ENCODE results near the gene AVPR1B.

AVPR1B gene

GRCh38 chr1:206098242-206098919 is 18.8 kb downstream of the AVPR1B start:
- FAIRE-seq (no peak), DNase-seq (ENCODE audit: insufficient read length, low spot score) (no peak)
- no peak for TF ChIP-seq CTCF (IDR thresholded peaks at IDR 0.05; ENCODE audit: insufficient read depth, missing control alignments)

- FAIRE-seq (no peak), DNase-seq (ENCODE audit: insufficient read length, low spot score) (no peak)
- TF ChIP-seq CTCF (IDR thresholded peaks at IDR 0.05; ENCODE audit: insufficient read depth, missing control alignments), result no peak
Measured at GRCh38 chr1:206097381-206097780, 19.8 kb downstream of the AVPR1B start.

- FAIRE-seq (no peak), DNase-seq (ENCODE audit: insufficient read length, low spot score) (no peak)
- TF ChIP-seq CTCF (IDR thresholded peaks at IDR 0.05; ENCODE audit: insufficient read depth, missing control alignments), result no peak
Measured at GRCh38 chr1:206094024-206094423, 23.2 kb downstream of the AVPR1B start.

- DNase-seq (ENCODE audit: insufficient read length, low spot score) (no peak), FAIRE-seq (no peak)
- no peak for TF ChIP-seq CTCF (IDR thresholded peaks at IDR 0.05; ENCODE audit: insufficient read depth, missing control alignments)
Measured at GRCh38 chr1:206089341-206089740, 27.8 kb downstream of the AVPR1B start.

- FAIRE-seq (no peak), DNase-seq (ENCODE audit: insufficient read length, low spot score) (no peak)
- no peak for TF ChIP-seq CTCF (IDR thresholded peaks at IDR 0.05; ENCODE audit: insufficient read depth, missing control alignments)
Measured at GRCh38 chr1:206087091-206087490, 30.1 kb downstream of the AVPR1B start.

- TF ChIP-seq CTCF (IDR thresholded peaks at IDR 0.05; ENCODE audit: insufficient read depth, missing control alignments), result no peak
Measured at GRCh38 chr1:206083750-206084149, 33.4 kb downstream of the AVPR1B start.

GRCh38 chr1:206082831-206083695 is 34.1 kb downstream of the AVPR1B start:
- TF ChIP-seq CTCF (IDR thresholded peaks at IDR 0.05; ENCODE audit: insufficient read depth, missing control alignments), result no peak
- DNase-seq (ENCODE audit: insufficient read length, low spot score) (no peak), FAIRE-seq (no peak)

More at GRCh38 chr1:206083750-206084149, 33.4 kb downstream of the AVPR1B start:
- DNase-seq (ENCODE audit: insufficient read length, low spot score) (no peak), FAIRE-seq (no peak)

All from D721Med (cell line).